Stromal cell of bone marrow (primary cell): ENCODE measurements around the gene HYPK.

Experiments used
- DNase-seq: peaks from one replicate; pipeline ENCODE4 v3.0.0-alpha.2; 2012; ENCODE audit warnings: low read depth

Gene HYPK

GRCh38 chr15:43851251-43851650 lies 50.9 kb downstream of the HYPK start:
- DNase-seq = no peak

GRCh38 chr15:43852607-43853006 lies 52.2 kb downstream of the HYPK start:
- DNase-seq = no peak
